ENCODE data around the gene DCAF4L1.

GRCh38 chr4:41975341-41975740 lies 6.2 kb upstream of the DCAF4L1 start:
- TF ChIP-seq POLR2A (IDR thresholded peaks at IDR 0.05; ENCODE audit: low read length) (no peak), GATA1 (IDR thresholded peaks at IDR 0.05; ENCODE audit: low read depth, low read length) (no peak)

All from erythroblast (primary cell).